GM21390 (cell line): Measurements from ENCODE around the gene WDR90.
"Not testable (repeated sequence)": the region's sequence is repeated elsewhere in the genome, so short reads cannot be mapped to it uniquely, and the experiment has no call there.

Experiments used
- ATAC-seq: cut with Tn5 transposase; IDR thresholded peaks from one replicate; pipeline ENCODE4 v1.9.1; 2021; ENCODE audit not compliant: unreplicated experiment

WDR90 gene

DNA sequence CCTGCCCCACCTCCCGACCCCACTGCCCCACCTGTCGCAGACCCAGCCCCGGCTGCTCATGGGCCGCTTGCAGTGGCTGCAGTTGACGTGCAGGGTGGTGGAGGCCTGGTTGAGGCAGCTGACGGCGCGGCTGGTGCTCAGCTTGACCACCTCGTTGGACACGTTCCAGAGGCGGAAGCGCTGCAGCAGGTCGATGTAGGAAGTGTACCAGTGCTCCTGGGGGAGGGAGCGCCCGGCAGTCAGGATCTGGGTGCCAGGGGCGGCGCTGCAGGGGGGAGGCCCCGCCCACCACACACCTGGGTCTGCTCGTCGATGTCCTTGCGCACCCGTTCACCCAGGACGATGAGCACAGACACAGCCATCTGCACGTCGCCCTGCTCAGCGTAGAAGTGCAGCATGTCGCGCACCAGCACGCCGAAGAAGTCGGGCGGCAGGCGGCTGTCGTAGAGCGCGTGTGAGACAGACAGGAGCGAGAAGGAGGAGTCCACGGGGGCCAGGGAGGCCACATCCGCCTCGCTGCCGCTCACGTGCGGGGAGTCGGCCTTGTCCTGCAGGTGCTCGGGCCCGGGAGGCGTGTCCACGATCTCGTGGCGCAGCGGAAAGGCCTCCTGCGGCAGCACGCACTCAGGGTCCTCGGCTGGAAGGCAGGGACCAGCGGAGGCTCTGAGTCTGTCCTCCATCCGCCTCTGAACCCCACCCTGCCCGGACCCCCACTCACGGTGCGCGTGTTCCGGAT, 36.0 kb downstream of the WDR90 start:
- no peak for ATAC-seq

DNA sequence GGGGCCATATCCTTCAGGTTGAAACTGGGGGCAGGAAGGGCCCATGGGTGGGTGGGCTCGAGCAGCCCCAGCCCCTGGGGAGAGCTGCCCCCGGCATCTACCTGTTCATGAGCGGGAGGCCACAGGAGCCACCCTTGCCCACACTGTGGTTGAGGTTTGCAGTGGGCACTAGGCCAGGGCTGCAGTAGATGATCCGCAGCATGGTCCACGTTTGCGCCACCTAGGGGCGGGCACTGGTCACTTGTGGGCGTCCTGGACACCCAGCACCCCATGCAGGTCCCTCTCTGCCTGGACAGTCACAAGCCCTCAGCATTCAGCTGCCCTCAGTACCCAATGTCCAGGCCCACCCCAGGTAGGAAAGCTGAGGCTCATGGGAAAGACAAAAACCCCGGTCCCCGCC, 36.8 kb downstream of the WDR90 start:
- ATAC-seq: no peak

DNA sequence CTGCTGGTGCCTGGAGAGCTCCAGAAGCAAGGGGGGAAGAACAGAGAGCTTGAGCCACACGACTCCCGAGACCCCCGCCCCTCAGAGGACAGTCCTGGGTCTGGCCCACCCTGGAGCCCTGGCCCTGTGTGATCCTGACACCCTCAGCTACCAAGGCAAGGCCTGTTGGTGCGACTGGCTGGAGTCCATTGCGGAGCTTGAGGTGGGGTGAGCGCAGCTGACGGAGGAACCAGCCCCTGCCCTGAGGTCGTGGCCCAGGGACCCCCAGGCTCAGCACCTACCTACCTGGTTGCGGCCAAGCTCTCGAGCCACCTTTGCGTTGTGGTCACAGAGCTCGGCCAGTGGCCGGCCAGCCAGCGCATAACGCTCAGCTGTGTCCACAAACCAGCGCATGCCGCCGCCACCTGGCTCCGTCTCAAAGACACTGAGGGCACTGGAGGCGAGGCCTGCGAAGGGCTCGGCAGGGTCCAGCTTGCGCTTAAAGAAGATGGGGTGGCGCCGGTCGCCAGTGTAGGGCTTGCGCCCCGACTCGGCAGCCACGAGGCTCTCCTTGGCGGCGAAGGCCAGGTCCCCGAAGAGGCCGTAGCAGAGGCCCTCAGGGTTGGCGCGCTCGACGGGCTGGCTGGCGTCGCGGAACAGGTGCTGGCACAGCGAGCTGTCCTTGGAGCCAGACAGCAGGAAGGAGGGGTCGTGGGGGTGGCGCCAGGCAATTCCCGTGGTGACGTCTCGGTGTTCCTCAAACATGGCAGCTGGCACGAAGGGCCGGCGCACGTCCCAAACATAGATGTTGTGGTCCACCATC, 37.5 kb downstream of the WDR90 start:
- ATAC-seq: no peak

DNA sequence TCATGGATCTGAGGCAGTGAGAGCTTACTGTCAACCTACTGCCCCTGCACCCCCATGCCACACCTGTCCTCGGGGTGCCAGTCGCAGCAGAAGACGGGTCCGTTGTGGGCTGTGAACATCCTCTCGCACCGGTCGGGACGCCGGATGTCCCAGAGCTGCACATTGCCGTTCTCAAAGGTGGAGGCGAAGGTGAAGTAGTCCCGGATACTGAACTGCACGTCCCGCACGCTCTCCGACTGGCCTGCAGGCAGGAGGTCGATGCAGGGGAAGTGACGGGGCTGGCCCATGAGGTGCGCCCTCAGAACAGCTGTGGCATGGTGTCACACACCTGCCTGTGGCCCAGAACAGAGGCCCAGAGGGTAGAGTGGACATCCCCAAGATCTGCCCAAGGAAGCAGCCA, 38.3 kb downstream of the WDR90 start:
- ATAC-seq: no peak

DNA sequence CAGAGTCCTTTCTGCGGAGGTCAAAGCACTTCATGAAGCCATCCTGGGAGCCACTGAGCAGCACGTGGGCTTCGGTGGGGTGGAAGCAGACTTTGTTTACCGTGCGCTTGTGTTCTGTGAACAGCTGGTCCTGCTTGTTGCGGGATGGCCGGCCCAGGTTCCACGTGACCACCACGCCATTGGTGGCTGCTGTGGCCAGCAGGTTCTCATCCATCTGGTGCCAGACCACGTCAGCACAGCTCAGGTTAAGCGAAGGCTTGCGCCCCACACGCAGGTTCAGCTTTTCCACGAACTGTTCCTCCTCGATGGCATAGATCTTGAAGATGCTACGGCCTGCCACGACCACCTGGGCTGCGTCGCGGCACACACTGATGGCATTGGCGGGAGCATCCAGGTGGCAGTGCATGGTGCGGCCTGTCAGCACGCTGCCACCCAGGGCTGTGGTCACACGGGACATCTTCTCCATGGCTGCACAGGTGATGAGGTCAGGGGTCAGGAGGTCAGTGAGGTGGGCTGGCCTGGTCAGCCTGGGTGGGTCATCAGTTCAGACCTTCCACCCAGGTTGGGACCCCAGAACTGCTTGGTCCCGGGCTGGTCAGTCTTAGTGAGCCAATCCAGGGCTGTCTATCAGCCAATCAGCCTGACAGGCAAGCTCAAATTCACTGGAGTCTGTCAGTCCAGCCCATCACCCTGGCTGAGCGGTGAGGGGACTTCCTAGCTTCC, 40.2 kb downstream of the WDR90 start:
- ATAC-seq: no peak

DNA sequence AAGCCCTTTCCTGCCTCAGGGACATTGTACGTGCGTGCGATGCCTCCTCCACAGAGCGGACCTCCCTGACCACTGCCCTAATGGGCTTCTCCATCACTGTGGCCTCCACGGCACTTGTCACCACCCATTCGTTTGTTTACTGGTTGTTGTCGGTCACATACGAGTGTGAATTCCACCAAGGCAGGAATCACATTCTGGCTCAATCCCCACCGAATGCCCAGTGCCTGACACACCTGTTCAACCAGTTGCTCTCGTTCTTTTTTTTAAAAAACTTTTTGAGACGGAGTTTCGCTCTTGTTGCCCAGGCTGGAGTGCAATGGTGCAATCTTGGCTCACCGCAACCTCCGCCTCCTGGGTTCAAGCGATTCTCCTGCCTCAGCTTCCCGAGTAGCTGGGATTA, 42.1 kb downstream of the WDR90 start:
- ATAC-seq: not testable (repeated sequence)

DNA sequence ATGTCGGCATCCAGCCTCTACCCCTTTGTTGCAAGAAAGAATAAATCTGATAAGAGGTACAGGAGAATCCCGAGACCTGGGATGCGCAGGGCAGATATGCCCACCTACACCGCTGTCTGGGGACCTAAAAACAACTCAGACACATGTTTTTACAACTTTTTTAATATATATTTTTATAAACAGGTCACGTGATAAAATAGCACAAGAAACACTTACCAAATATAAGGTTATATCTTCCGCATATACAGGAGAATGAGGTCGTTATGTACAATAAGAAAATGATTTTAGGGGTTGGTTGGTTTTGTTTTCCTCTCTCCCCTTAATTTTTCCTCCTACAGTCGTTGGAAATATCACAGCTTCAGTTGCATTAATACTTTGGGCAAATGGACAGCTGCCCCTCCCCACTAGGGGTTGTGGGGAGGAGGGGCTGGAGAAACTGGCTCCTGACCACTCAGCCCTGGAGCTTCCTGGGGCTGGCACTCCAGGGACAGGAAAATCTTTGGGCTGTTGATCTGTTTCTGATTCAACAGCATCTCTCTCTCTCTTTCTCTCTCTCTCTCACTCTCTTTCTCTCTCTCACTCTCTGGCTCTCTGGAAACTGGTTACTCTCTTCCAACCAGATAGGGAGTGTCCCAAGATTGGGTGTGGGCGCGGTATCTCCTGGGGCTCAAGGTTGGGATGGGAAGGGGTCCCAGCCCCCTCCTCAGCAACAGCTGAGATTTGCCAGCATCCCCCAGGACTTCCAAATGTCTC, 43.4 kb downstream of the WDR90 start:
- ATAC-seq: no peak

DNA sequence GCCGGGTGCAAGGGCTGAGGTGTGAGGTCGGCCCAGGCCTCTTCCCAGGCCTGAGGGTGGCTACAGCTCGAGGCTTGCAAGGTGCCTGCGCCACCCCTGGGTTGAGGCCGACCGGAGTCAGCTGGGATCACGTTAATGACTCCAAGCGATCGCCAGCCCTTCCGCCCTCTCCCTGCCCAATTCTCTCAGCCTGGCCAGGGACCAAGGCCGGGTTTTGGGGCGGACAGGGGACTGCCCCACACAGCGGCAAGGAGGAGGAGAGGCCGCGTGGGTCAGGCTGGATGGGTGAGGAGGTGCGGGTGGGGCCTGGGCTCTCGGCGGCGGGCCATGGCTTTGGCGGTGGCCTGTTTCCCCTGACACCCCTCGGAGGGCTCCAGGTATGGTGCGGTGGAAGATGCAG, 44.2 kb downstream of the WDR90 start:
- ATAC-seq: no peak

DNA sequence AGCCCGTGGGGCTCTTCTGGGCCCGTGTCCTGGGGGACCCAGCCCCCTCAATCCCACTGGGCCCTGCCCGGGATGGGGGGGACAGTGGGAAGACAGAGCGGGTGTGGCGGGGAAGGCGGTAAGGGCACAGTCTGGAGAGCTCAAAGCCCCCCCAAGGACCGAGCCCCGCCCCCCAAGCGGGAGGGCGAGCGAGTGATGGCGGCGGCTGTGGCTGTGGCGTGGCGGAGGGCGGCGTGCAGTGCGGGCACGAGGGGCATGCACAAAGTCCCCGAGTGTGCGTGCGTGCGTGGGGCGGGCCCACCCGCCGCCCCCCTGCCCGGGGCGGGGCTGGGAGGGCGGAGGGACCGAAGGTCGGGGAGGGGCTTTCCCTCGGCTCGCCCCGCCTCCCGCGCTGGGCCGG, 44.6 kb downstream of the WDR90 start:
- ATAC-seq: no peak

DNA sequence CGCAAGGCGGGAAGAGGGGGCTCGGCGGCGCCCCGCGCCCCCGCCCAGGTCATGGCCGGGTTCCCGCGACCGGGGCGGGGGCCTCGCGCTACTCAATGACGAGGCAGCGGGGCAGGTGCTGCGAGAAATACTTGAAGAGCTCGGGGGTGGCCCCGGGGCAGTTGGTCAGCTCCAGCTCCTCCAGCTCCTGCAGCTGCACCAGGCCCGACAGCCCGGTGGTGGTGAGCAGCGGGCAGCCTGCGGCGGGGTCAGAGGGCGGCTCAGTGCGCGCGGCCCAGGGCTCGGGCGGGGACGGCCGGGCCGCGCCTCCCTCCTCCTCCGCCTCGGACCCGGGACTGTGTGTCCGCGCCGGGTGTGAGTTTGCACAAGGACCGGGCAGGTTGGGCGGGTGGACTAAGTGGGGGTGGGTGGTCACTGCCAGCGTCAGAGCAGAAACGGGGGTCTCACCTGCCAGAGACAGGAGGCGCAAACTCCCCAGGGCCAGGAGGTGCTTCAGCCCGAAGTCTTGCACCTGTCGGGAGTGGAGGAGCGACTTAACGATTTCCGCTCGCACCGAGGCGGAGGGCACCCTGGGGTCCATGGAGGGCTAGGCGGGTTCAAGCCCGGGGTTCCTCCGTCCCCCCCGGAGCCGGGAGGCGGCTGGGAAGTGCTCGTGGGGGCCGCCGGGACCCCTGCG, 45.2 kb downstream of the WDR90 start:
- ATAC-seq: no peak

DNA sequence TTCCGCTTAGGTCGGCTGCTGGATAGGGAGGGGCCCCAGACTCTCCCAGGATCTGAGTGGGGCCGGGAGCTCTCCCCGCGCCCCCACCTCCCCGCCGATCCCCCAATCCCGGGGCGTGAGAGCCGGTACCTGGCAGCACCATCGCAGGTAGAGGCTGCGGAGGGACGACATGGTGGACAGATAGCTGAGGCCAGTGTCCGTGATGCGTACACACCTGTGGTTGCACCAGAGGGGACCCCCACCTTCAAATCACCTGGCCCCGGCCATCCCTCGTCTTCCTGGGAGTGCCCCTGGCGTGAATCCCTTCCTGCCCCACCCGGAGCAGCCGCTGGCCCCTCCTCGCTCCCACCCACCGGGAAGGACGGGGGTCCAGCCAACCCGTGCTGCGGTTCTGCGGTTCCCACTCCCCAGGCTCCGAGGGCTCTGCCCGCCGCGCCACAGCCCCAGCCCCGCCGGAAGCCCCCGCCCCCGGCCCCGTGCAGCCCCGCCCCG, 45.7 kb downstream of the WDR90 start:
- ATAC-seq: no peak

DNA sequence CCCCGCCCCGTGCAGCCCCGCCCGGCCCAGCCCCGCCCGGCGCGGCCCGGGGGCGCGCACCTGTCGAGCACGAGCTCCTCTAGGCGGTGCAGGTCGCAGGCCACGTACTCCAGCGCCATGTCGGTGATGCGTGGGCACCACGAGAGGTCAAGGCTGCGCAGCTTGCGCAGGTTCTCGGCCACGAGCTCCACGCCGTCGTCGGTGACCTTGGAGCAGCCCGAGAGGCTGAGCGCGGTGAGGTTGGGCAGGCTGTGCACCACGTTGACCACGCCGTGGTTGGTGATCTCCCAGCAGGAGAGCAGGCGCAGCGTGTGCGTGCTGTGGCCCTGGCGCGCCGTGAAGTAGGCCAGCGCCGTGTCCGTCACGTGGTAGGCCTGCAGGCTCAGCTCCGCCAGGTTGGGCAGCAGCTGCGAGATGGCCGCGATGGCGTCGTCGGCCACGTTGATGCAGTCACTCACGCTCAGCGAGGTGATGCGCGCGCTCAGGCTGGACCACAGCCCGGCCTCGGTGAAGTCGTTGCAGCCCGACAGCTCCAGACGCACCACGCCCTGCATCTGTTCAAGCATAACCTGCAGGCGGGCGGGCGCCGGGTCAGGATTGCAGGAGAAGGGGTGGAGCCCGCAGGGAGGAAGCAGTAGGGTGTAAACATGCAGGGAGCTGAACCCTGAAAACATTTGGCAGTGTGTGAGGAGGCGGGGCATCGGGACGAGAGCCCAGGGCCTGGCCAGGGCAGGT, 46.4 kb downstream of the WDR90 start:
- no peak for ATAC-seq

DNA sequence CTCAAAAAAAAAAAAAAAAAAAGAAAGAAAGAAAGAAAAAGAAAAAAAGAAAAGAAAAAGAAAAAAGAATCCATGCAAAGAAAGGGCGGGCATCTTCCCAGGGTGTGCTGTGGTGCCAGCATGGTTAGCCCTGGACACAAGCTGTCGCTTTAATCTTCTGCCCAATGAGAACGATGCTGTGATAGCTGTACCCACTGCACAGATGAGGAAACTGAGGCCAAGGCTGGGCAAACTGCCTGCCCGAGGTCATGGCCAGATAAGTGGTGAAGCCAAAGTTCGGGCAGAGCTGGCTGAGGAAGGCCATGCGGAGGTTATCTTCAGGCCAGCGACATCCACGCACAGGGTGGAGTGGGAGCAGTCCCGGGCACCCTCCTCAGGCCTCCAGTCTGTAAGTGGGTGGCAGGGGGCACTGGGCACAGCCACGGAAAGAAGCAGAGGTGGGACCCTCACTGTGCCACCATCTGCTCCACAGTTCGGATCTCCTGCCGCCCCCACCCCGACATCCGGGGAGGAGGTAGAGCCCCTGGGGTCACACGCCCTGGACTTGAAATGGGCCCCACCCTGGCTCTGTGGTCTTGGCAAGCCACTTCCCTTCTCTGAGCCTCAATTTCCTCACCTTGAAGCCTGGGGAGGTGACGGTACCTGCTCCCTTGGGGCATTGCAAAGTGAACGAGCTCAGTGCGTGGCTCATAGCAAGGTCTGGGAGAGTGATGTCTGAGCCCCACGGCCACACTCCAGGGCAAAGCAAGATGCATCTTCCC, 49.9 kb downstream of the WDR90 start:
- ATAC-seq: no peak

DNA sequence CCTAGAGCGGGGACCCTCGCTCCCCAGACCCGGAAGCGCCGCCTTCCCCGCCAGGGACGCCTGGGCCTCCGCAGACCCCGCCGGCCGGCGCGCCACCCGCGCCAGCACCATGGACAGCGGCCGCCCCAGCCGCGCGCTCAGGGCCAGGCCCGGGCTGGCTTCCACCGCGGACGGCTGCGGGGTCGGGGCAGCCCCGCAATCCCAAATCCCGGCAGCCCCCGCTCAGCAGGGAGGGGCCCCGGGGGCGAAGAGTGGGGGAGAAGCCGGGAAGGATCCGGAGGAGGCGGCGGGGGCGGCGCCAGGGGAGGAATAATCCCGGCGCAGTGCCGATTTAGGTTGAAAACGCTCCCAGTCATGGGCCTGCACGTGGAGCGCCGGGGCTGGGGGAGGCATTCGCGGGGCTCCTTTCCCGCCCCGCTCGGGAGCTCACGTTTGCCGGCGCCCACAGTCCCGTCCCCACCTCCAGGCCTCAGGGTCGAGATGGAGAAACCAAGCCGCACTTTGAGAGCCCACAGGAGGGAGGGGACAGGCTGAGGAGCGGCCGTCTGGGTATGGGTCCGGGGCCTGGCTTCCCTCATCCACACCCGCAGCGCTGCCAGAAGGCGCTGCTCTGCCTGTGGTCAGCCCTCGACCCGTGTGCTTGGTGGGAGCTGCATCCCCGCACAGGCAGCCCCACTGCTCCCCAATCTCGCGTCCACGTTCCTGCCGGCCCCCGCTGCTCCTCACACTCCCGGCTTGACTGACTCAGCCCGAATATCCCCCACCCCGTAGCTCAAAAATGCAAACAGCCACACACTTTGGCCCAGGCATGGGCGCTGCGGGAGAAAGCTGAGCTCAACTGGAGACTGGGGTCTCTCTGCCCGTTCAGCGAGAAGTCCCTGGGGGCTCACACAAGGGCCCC, 51.8 kb downstream of the WDR90 start:
- ATAC-seq: no peak

DNA sequence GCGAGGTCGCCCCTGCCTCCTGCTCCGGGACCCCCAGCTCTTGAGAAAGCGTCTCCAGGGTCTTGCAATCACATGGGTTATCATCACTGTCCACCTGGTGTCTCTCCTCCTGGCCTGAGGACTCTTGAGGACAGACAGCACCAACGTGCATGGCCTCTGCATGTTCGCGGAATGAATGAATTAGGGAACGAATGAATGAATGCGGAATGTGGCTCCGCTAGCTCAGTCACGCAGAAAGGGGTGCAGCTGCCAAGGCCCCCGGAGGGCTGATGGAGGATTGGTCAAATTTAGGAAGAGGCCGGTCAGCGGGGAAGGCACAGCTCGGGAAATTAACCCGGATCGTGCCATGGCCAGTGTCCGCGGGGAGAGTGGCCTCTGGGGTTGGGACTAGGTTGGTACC, 53.2 kb downstream of the WDR90 start:
- ATAC-seq: no peak

DNA sequence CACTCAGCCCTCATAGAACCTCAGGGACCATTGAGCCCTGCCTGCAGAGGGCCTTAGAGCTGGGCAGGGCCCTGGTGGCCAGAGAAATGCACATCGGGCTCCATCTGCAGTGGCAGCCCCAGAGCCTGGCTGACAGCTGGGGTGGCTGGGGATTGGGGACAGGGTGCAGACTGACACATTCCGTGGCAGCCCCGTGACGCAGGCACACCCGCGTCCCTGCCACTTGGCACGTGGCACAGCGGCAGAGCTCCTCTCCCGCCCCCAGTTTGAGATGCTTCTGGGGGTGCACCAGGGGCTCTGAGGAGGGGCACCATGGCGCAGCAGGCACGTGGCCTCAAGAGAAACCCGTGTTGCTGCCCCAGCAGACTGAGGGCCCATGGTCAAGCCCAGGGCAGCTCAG, 54.2 kb downstream of the WDR90 start:
- ATAC-seq: no peak

DNA sequence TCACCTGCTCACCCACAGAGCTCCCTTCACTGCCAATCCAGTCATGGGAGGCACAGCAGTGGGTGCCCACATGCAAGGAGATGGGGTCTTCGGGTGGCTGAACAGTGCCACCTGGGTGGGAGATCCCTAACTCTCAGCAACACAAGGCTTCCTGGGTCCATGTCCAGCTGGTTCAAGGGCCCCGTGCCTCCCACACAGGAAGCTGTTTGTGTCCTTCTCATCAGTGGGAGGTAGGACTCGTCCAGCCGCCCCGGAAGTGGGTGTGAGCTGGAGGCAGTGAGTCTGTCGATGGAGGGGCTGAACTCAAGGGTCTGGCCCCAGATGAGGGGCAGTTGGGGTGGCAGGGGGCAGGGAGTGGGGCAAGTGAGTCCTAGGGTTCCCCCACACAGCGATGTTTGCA, 54.9 kb downstream of the WDR90 start:
- no peak for ATAC-seq
